NT2/D1 (cell line): ENCODE measurements around the gene SUSD2.

ENCODE experiments used
- YY1 ChIP-seq: IDR thresholded peaks from 2 replicates; pipeline ENCODE4 v1.6.1; 2011; ENCODE audit not compliant: insufficient read length, insufficient read depth
- ZNF274 ChIP-seq: IDR thresholded peaks from 2 replicates; pipeline ENCODE4 v1.6.1; 2011; ENCODE audit warnings: mild to moderate bottlenecking, low read depth, low read length

DNA sequence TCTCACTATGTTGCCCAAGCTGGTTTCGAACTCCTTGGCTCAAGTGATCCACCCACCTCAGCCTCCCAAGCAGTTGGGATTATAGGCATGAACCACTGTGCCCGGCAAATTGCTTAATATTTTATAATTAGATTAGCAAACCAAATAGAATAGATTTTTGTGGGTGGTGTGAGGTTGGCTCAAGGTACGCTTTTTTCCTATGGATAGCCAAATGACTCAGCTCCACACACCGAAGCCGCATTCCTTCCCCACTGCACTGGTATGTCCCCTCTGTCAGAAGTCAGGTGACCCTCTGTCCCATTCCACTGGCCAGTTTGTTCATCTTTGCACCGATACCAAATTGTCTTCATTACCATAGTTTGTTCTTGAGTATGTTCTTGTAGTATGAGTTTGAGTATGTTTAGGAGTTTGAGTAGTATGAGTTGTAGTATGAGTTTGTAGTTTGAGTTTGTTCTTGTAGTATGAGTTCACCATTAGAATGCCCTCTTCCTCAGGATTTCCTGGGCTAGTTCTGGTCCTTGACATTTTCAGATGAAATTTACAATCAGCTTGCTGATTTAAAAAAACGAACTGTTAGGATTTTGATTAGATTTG is 19.4 kb downstream of the SUSD2 start:
- TF ChIP-seq YY1 (no peak), ZNF274 (no peak)
